ENCODE results near the gene MGAT5B. TPM values are rescaled to one million over a fixed set of nuclear protein-coding genes. Genes with fewer than 3 reads are reported as not detected.

The MGAT5B gene, protein sequence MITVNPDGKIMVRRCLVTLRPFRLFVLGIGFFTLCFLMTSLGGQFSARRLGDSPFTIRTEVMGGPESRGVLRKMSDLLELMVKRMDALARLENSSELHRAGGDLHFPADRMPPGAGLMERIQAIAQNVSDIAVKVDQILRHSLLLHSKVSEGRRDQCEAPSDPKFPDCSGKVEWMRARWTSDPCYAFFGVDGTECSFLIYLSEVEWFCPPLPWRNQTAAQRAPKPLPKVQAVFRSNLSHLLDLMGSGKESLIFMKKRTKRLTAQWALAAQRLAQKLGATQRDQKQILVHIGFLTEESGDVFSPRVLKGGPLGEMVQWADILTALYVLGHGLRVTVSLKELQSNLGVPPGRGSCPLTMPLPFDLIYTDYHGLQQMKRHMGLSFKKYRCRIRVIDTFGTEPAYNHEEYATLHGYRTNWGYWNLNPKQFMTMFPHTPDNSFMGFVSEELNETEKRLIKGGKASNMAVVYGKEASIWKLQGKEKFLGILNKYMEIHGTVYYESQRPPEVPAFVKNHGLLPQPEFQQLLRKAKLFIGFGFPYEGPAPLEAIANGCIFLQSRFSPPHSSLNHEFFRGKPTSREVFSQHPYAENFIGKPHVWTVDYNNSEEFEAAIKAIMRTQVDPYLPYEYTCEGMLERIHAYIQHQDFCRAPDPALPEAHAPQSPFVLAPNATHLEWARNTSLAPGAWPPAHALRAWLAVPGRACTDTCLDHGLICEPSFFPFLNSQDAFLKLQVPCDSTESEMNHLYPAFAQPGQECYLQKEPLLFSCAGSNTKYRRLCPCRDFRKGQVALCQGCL
- 0.20 and 0.37 TPM in 2 replicates for total RNA-seq

DNA sequence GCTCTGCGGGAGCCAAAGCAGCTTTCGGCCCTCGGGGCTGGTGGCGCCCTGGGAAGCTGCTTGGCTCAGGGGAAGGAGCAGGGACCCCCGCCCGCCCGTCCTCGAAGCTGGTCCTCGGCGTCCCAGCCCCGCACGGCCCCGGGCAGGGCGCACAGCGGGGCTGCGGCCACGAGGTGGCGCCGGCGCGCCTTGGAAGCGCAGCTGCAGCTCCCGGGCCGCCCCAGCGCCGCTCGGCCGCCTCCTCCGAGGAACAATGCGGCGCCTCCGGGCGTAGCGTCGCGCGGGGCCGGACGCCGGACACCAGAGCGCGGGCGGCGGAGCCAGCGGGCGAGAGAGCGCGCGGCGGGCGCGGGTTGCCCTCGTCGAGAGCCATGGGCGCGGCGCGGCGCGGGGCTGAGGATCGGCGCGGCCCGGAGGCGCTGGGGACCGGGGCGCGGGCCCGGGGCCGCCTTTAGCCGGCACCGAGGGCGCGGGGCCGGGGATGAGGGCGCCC, at the start of gene MGAT5B:
Gene MGAT5B (plus strand): TSS at position 229 of the 493 bp plus-strand sequence. CDS start 626 bp downstream, outside the sequence.

Other genes starting within 250 kb of the MGAT5B start
- gene ST6GALNAC1, start 224.6 kb upstream of the MGAT5B start, total RNA-seq = not detected in 2 replicates
- gene MXRA7, start 157.4 kb upstream of the MGAT5B start, total RNA-seq = 192 and 250 TPM in 2 replicates
- gene JMJD6, start 141.8 kb upstream of the MGAT5B start, total RNA-seq = 11.8 and 15.6 TPM in 2 replicates
- gene METTL23, start 141.6 kb upstream of the MGAT5B start, total RNA-seq = 21.7 and 26.2 TPM in 2 replicates
- gene SRSF2, start 131.1 kb upstream of the MGAT5B start, total RNA-seq = 163 and 201 TPM in 2 replicates
- gene MFSD11, start 130.3 kb upstream of the MGAT5B start, total RNA-seq = 23.1 and 23.9 TPM in 2 replicates

Measured in subcutaneous preadipocyte (primary cell).